Measurements from ENCODE around the gene ITGB5. TPM values are rescaled to one million over a fixed set of nuclear protein-coding genes. Genes with fewer than 3 reads are reported as not detected.

Gene ITGB5
- total RNA-seq, 4 donors from 2014 or later = 114 to 217 (median 193) TPM

GRCh38 chr3:124886168-124887056, 753 bp downstream of the ITGB5 start:
- Histone ChIP-seq H3K4me3 (peak overlapping the region; percentile 60 to 88 (median 70)), H3K9me3 (no peaks in the 10 kb centered on the region), H3K4me1 (peaks cover 0 to 43% (median 9%) of the 10 kb centered on the region in 4 donors), H3K36me3 (no peaks in the 10 kb centered on the region), H3K27me3 (no peaks in the 10 kb centered on the region), H3K27ac (peak overlapping the region; percentile 75 to 90 (median 88))
- 0 to 1% methylated on average over 12 to 62 of the region's 87 CpGs for WGBS, 2 donors
- TF ChIP-seq EP300 (IDR thresholded peaks at IDR 0.05) (no peak), POLR2A (IDR thresholded peaks at IDR 0.05) (peak in 1 of 2 donors; percentile 5)
- TF ChIP-seq, protein P1, sequence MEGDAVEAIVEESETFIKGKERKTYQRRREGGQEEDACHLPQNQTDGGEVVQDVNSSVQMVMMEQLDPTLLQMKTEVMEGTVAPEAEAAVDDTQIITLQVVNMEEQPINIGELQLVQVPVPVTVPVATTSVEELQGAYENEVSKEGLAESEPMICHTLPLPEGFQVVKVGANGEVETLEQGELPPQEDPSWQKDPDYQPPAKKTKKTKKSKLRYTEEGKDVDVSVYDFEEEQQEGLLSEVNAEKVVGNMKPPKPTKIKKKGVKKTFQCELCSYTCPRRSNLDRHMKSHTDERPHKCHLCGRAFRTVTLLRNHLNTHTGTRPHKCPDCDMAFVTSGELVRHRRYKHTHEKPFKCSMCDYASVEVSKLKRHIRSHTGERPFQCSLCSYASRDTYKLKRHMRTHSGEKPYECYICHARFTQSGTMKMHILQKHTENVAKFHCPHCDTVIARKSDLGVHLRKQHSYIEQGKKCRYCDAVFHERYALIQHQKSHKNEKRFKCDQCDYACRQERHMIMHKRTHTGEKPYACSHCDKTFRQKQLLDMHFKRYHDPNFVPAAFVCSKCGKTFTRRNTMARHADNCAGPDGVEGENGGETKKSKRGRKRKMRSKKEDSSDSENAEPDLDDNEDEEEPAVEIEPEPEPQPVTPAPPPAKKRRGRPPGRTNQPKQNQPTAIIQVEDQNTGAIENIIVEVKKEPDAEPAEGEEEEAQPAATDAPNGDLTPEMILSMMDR (IDR thresholded peaks at IDR 0.05) = peak in 1 of 5 experiments; percentile 17
- no peak for DNase-seq (ENCODE audit: low spot score in 2 of 2)

DNA sequence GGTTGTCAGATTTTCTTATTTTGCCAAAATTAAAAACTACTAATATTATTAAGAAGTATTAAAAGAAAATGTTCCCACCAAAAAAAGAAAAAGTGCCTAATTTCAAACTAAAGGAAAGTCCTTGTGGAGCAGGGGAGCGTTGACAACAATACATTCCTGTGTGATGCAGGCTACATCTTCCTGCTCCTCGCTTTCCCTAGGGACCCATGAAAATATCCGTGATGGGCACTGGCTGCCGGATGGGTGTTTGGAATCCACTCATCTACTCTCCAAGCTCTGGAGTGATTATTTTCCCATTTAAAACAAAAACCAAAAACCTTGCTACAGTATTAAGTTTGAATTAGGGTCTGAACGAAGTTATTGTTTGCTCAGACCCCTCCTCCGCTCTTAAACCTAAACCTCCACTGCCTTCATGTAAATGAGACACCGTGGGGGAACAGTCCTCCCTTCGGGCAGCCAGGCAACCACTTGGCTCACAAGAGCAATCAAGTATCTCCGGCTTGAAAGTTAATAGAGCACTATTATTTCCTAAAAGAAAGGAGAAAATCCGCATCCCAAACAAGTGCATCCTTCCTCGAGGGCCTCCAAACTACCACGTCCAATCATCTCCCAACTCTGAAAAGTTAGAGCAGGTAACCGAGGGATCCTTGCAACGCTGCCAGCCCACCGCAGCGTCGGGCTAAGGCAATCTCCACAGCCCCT, 1.5 kb downstream of the ITGB5 start:
- Histone ChIP-seq H3K9me3 (no peaks in the 10 kb centered on the region), H3K27me3 (no peaks in the 10 kb centered on the region), H3K4me1 (peaks cover 0 to 43% (median 9%) of the 10 kb centered on the region in 4 donors), H3K4me3 (peak overlapping the region; percentile 60 to 88 (median 70)), H3K27ac (peak overlapping the region; percentile 75 to 90 (median 88)), H3K36me3 (no peaks in the 10 kb centered on the region)
- 25 to 30% methylated on average over 17 of the region's 17 CpGs for WGBS, 2 donors
- TF ChIP-seq, protein P1 (IDR thresholded peaks at IDR 0.05) = no peak
- TF ChIP-seq POLR2A (IDR thresholded peaks at IDR 0.05) = no peak
- TF ChIP-seq EP300 (IDR thresholded peaks at IDR 0.05) = no peak
- no peak for DNase-seq (ENCODE audit: low spot score in 2 of 2)

- H3K9me3 ChIP-seq = no peaks in the 10 kb centered on the region
- DNase-seq (ENCODE audit: low spot score in 2 of 2) = no peak
- no peak overlapping the region for H3K27ac ChIP-seq
- TF ChIP-seq, protein P1 (IDR thresholded peaks at IDR 0.05) = no peak
- no peak for TF ChIP-seq EP300 (IDR thresholded peaks at IDR 0.05)
- TF ChIP-seq POLR2A (IDR thresholded peaks at IDR 0.05) = no peak
- H3K36me3 ChIP-seq = no peaks in the 10 kb centered on the region
- H3K27me3 ChIP-seq = no peaks in the 10 kb centered on the region
- H3K4me3 ChIP-seq = no peak overlapping the region
- WGBS, 2 donors = 81 to 88% methylated on average over 7 of the region's 7 CpGs
- peaks cover 0 to 53% (median 9%) of the 10 kb centered on the region in 4 donors for H3K4me1 ChIP-seq
These were observed 2.6 kb downstream of the ITGB5 start for GRCh38 chr3:124884474-124885101.

DNA sequence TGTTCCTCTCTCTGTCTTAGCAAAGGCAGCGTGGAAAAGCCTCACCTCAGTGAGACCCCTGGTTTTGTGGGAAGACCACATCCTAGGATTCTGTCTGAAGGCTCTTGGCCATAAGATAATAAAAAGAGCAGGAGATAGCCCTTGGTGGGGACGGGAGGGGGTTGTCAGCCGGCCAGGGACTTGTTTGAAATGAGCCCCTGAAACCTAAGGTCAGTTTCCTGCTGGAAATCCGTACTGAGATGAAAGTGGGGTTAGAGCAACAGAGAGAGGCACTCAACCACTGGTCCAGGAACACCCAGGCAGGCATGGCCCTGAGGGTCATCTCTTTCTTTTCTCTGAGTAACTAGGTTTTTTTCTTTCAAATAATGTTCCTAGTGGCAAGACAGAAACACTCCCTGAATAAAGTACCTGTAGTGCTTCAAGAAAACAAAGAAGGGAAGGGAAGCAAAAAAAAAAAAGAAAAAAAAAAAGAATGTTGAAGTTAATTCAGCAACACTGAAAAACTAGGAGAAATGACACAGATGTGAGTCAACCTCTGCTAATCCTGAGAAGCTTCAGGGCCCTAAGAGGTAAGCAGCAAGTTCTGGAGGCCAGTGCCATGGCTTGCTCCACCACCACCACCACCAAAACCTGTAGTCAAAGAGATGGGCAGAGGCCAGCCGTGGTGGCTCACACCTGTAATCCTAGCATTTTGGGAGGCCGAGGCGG, 3.2 kb downstream of the ITGB5 start:
- no peaks in the 10 kb centered on the region for H3K36me3 ChIP-seq
- no peak for TF ChIP-seq POLR2A (IDR thresholded peaks at IDR 0.05)
- no peak for TF ChIP-seq EP300 (IDR thresholded peaks at IDR 0.05)
- TF ChIP-seq, protein P1 (IDR thresholded peaks at IDR 0.05) = no peak
- no peak overlapping the region for H3K4me3 ChIP-seq
- no peaks in the 10 kb centered on the region for H3K9me3 ChIP-seq
- no peaks in the 10 kb centered on the region for H3K27me3 ChIP-seq
- WGBS, 2 donors = 78 to 82% methylated on average over 7 of the region's 7 CpGs
- DNase-seq (ENCODE audit: low spot score in 2 of 2) = no peak
- peak overlapping the region in 1 of 4 donors; percentile 15 for H3K27ac ChIP-seq
- peaks cover 0 to 59% (median 15%) of the 10 kb centered on the region in 4 donors for H3K4me1 ChIP-seq
